Hepatocyte (in vitro differentiated cells): ENCODE results near the gene THAP4. TPM values are rescaled to one million over a fixed set of nuclear protein-coding genes. Genes with fewer than 3 reads are reported as not detected.

Experiments used
- DNase-seq: peaks from one replicate; pipeline ENCODE4 v3.0.0-alpha.2; 2016; ENCODE audit warnings: low spot score
- H2AFZ ChIP-seq: fragments of 200-600 bp; sonication (generic); 2 replicates; pipeline ENCODE4 v1.6.0; 2016; ENCODE audit warnings: antibody characterized with exemption, mild to moderate bottlenecking
- H3K27ac ChIP-seq: fragments of 200-600 bp; sonication (generic); 2 replicates; pipeline ENCODE4 v1.5.1; 2016; ENCODE audit warnings: mild to moderate bottlenecking
- H3K27me3 ChIP-seq: fragments of 200-600 bp; sonication (generic); 2 replicates; pipeline ENCODE4 v1.6.1; 2016
- H3K36me3 ChIP-seq: fragments of 200-600 bp; sonication (generic); replicated peaks from 2 replicates; pipeline ENCODE4 v1.5.1; 2016; ENCODE audit warnings: low read depth; ENCODE audit not compliant: insufficient read depth
- H3K4me1 ChIP-seq: fragments of 200-600 bp; sonication (generic); 2 replicates; pipeline ENCODE4 v1.5.1; 2016; ENCODE audit warnings: mild to moderate bottlenecking, moderate library complexity; ENCODE audit not compliant: insufficient read depth
- H3K4me2 ChIP-seq: fragments of 200-600 bp; sonication (generic); 2 replicates; pipeline ENCODE4 v1.6.0; 2016
- H3K4me3 ChIP-seq: fragments of 200-600 bp; sonication (generic); 2 replicates; pipeline ENCODE4 v1.5.1; 2016; ENCODE audit warnings: mild to moderate bottlenecking
- H3K79me2 ChIP-seq: fragments of 200-600 bp; sonication (generic); 2 replicates; pipeline ENCODE4 v1.6.0; 2017; ENCODE audit warnings: mild to moderate bottlenecking
- H3K9me2 ChIP-seq: fragments of 200-600 bp; sonication (generic); replicated peaks from 2 replicates; pipeline ENCODE4 v1.6.0; 2017; ENCODE audit warnings: mild to moderate bottlenecking; ENCODE audit not compliant: insufficient read depth
- H3K9me3 ChIP-seq: fragments of 200-600 bp; sonication (generic); 2 replicates; pipeline ENCODE4 v1.5.1; 2016; ENCODE audit warnings: low read depth, mild to moderate bottlenecking
- H4K20me1 ChIP-seq: fragments of 200-600 bp; sonication (generic); 2 replicates; pipeline ENCODE4 v1.6.0; 2016; ENCODE audit warnings: mild to moderate bottlenecking; ENCODE audit not compliant: insufficient read depth, poor library complexity, severe bottlenecking
- CTCF ChIP-seq: fragments of 200-600 bp; sonication (generic); IDR thresholded peaks from 2 replicates; pipeline ENCODE4 v1.5.1; 2016; ENCODE audit warnings: antibody characterized with exemption, mild to moderate bottlenecking; ENCODE audit not compliant: poor library complexity
- EZH2 ChIP-seq: fragments of 200-600 bp; sonication (generic); IDR thresholded peaks from 2 replicates; pipeline ENCODE4 v1.6.1; 2016; ENCODE audit warnings: antibody characterized with exemption, mild to moderate bottlenecking, borderline replicate concordance
- EZH2phosphoT487 ChIP-seq: fragments of 200-600 bp; sonication (generic); IDR thresholded peaks from one replicate; pipeline ENCODE4 v1.6.1; 2018; ENCODE audit warnings: antibody characterized with exemption, mild to moderate bottlenecking, low read depth, moderate library complexity; ENCODE audit not compliant: unreplicated experiment, severe bottlenecking
- WGBS: methylation state at CpG from one replicate; pipeline ENCODE4 v1.1.6; 2016; ENCODE audit warnings: low lambda C conversion rate; ENCODE audit errors: missing lambda C conversion rate; 5-methylcytosine and 5-hydroxymethylcytosine counted together
- polyA plus RNA-seq: library from polyadenylated mRNA; unstranded; fragments of >200 nt; fragmentation: Nextera tagmentation; extraction: Ambion mirVana; gene quantifications from 2 replicates; pipeline ENCODE4 v1.2.1, GENCODE V29; 2016
- total RNA-seq: library from RNA; depleted of rRNA; stranded (reverse); fragments of >200 nt; gene quantifications from 2 replicates; pipeline ENCODE4 v1.2.3, GENCODE V29; 2014

The THAP4 gene
- total and polyA plus RNA-seq, 2 experiments from 2014 or later = 43.2 to 58.1 TPM

DNA sequence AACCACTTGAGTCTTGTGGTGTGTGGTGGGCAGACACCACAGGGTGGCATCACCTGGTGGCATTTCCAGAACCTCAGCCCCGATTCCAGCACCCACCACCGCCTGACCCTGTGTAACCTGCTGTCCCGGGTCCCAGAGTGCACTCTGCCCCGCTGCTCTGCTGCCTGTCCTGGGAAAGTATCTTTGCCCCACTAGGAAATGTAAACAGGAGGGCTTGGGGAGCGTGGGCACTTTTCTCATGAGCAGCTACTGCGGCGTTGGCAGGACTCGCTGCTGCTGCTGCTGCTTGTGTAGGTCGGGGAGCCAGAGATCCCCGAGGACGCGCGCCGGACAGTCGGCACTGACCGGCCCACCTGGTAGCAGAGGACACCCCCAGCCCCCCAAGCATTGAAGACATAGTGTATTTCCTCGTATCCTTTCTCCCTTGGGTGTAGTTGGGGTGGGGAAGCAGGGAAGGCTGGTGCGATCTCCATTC lies 36.3 kb upstream of the THAP4 start:
- Histone ChIP-seq H3K27ac (no peak overlapping the region), H3K4me1 (no peaks in the 10 kb centered on the region), H3K9me2 (no peaks in the 10 kb centered on the region), H3K27me3 (no peaks in the 10 kb centered on the region), H3K9me3 (no peaks in the 10 kb centered on the region), H3K79me2 (no peaks in the 10 kb centered on the region), H3K4me3 (no peak overlapping the region), H4K20me1 (no peaks in the 10 kb centered on the region), H3K36me3 (no peaks in the 10 kb centered on the region), H2AFZ (no peak overlapping the region), H3K4me2 (no peak overlapping the region)
- DNase-seq = no peak
- no peak for TF ChIP-seq CTCF
- no peak for TF ChIP-seq EZH2phosphoT487
- TF ChIP-seq EZH2 = no peak
- WGBS = 91% methylated on average over 18 of the region's 18 CpGs

DNA sequence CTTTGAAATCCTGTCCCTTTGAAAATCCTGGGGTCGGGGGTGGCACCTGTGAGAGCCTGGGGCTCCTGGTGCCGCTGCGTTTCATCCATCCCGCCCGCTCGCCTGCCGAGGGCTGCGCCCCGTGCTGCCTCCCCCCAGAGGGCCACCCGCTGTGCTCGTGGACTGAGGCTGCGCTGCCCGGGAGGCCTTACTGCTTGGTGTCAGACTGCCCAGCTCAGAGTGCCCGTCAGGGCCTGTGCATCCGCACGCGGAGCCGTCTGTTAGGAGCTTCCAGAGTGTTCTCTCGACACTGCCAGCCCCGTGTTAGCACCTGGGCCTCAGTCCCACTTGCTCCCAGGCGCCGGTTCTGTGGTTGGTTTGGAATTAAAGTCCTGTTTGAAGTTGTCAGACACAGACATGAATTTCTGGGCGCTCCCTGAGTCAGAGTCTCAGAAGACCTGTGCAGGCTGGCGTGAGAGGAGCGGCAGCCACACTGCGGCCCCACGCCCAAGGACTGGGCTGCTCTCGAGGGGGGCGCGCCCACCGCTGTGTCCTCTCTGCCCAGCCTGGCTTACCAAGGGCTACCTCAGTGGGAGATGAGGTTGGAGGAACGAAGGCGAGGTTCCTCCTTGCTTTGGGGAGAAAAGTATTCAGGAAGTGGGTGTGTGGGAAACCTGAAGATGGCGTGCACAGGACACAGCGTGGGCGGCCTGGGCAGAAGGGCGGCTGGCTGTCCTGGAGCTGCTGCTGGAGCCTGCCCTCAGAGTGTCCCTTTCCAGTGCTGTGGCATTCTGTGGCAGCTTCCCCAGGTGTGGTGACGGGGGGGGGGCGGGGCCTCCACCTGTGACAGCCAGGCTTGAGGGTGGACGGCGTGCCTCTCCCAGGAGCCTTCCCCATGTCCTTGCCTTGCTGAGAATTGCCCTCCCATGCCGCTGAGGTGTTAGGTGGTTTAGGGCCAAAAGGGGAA lies 35.6 kb upstream of the THAP4 start:
- no peaks in the 10 kb centered on the region for H3K4me1 ChIP-seq
- no peaks in the 10 kb centered on the region for H3K79me2 ChIP-seq
- H3K36me3 ChIP-seq = no peaks in the 10 kb centered on the region
- no peaks in the 10 kb centered on the region for H4K20me1 ChIP-seq
- H2AFZ ChIP-seq = no peak overlapping the region
- DNase-seq = no peak
- H3K27ac ChIP-seq = no peak overlapping the region
- no peaks in the 10 kb centered on the region for H3K9me2 ChIP-seq
- TF ChIP-seq EZH2phosphoT487 = no peak
- no peak for TF ChIP-seq EZH2
- no peak for TF ChIP-seq CTCF
- no peaks in the 10 kb centered on the region for H3K9me3 ChIP-seq
- no peaks in the 10 kb centered on the region for H3K27me3 ChIP-seq
- no peak overlapping the region for H3K4me3 ChIP-seq
- H3K4me2 ChIP-seq = no peak overlapping the region
- 97% methylated on average over 41 of the region's 42 CpGs for WGBS

DNA sequence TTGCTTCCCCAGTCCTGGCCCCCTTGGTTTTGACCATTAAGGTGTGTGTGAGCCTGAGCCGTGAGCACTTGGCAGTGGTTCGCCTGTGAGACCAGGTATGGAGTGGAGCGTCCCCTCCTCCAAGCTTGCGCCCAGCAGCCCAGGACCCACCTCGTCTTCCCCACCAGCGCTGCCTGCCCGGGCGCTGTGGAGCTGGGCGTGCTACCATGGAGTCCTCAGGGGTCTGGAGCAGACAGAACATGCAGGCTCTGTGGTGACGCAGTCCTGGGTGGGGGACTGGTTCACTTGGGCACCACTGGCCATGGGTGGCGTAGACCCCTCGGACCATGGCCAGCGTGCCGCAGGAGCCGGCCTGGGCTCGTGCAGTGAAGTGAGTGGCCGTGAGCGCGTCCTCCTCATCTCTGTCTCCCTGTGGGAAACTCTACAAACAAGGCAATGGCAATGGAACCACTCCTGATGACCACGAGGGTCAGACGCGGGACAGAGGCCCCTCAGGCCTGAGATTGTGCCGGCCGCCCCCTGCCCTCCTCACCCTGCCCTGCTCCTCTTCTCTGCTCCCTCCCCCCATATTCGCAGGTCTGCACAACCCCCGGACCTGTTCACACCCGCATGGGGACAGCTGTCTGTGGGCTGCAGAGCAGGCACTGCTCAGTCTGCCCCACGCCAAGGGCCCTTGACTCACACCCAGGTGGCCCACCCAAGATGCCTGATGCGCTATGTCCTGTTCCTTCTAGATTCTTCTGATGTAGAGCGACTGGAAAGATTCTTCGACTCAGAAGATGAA lies 34.7 kb upstream of the THAP4 start:
- Histone ChIP-seq H3K9me2 (no peaks in the 10 kb centered on the region), H3K4me1 (no peaks in the 10 kb centered on the region), H3K9me3 (no peaks in the 10 kb centered on the region), H3K4me3 (no peak overlapping the region), H3K4me2 (no peak overlapping the region), H3K79me2 (no peaks in the 10 kb centered on the region), H3K27ac (no peak overlapping the region), H4K20me1 (no peaks in the 10 kb centered on the region), H2AFZ (no peak overlapping the region), H3K36me3 (no peaks in the 10 kb centered on the region), H3K27me3 (no peaks in the 10 kb centered on the region)
- 97% methylated on average over 27 of the region's 31 CpGs for WGBS
- no peak for TF ChIP-seq CTCF
- TF ChIP-seq EZH2 = no peak
- no peak for TF ChIP-seq EZH2phosphoT487
- no peak for DNase-seq
